Right ventricle myocardium superior (tissue), 1 donor: Measurements from ENCODE around the gene C3. TPM values are rescaled to one million over a fixed set of nuclear protein-coding genes. Genes with fewer than 3 reads are reported as not detected.
"Not testable (repeated sequence)": the region's sequence is repeated elsewhere in the genome, so short reads cannot be mapped to it uniquely, and the experiment has no call there.

Source experiments
- ATAC-seq: fragments of 200-7000 bp; cut with Tn5 transposase; one replicate; pipeline ENCODE4 v1.9.1; 2020; ENCODE audit warnings: mild to moderate bottlenecking; ENCODE audit not compliant: poor library complexity
- DNase-seq: peaks from one replicate; pipeline ENCODE4 v3.0.0-alpha.2; 2020
- intact Hi-C: fragments of 100-400 bp; cut with DNase I; formaldehyde crosslinking; loops from one replicate; pipeline ENCODE4 v1.11.2; 2022
- total RNA-seq: library from RNA; stranded (reverse); fragmentation: NEBNext Ultra II Directional; extraction: Animal tissue kit (Norgen Biotek cat#: 25700); gene quantifications from one replicate; pipeline ENCODE4 v1.2.1, GENCODE V29; 2021
- donor health status: DM: no; HTN: yes; CAD: no; lungs with severe emphysema.

The C3 gene
- total RNA-seq, 1 donor from 2014 or later: 308 TPM

DNA sequence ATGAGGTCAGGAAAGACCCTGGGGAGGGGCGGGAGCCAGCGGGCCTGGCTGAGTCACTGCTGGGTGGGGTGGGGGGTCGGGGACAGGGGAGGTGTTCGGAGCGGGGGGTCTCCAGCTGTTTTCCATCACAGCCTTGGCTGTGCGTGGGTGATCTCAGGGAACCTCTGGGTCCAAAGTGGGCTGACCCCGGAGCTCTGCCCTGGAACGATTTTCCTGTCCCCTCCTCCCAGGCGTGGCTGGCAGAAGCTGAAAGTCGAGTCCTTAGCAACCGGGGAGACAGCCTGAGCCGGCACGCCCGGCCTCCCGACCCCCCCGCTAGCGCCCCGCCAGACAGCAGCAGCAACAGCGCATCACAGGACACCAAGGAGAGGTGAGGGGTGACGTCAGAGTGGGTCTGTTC, 29.6 kb upstream of the C3 start:
- ATAC-seq (peak; percentile 38), DNase-seq (peak; percentile 83)
- intact Hi-C loops: no loop called here

DNA sequence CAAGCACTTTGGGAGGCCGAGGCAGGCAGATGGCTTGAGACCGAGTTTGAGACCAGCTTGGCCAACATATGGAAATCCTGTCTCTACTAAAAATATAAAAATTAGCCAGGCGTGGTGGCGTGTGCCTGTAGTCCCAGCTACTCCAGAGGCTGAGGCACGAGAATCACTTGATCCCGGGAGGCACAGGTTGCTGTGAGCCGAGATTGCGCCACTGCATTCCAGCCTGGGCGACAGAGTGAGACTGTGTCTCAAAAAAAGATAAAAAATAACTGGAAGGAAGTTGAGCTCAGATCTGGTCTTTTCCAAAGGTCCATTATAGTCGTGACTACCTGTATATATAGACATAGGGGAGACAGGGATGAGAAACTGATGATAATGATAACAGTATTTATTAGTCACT, 28.1 kb upstream of the C3 start:
- ATAC-seq, intact Hi-C loops: not testable (repeated sequence)
- peak; percentile 53 for DNase-seq

DNA sequence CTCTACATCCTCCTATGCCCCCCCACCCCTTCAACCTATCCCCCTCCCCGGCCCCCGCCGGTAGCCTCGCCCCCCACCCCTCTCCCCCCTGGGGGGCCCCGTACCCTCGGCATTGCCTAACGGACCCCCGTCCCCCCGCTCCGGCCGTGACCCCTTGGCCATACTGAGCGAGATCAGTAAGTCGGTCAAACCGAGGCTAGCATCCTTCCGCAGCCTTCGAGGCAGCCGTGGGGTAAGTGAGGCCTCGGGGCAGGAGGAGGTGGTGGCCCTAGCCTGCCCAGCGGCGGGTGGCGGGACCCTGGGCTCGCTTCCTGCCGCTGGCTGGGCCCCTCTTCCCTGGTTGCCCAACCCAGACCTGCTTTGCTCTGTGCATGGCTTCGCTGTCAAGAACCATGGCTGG, 25.5 kb upstream of the C3 start:
- DNase-seq (peak; percentile 37), ATAC-seq (no peak)
- intact Hi-C loops: no loop called here

DNA sequence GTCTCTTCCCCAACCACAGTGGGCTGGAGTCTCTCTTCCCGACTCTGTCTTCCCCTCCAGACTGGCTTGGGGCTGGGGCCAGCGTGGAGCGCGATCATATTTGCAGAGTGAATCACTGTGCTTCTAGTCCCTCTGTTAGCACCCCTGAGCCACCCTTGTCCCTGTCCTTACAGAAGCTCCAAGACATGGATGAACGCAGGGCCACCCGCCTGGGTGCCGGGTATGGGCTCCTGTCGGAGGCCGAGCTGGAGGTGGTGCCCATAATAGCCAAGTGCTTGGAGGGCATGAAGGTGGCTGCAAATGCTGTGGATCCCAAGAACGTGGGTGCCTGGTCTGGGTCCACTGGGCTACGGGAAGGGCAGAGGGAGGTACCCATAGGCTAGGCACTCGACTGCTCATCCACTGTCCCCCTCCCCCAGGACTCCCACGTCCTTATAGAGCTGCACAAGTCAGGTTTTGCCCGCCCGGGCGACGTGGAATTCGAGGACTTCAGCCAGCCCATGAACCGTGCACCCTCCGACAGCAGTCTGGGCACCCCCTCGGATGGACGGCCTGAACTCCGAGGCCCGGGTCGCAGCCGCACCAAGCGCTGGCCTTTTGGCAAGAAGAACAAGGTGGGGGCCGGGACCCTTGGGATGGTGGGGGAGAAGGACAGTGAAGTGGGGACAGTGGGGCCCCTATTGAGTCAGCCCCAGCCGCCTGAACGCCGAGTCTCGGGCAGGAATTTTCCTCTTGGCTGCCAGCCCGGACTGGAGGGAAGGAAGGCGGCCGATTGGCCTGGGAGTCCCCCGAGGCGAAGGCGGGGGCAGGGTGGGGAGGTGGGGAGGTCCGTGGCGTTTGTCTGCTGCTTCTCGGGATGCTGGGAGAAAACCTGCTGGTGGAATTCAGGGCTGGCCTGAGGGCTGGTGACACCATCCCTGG, 24.2 kb upstream of the C3 start:
- peak; percentile 87 for ATAC-seq
- peak; percentile 90 for DNase-seq
- intact Hi-C loops: no loop called here

DNA sequence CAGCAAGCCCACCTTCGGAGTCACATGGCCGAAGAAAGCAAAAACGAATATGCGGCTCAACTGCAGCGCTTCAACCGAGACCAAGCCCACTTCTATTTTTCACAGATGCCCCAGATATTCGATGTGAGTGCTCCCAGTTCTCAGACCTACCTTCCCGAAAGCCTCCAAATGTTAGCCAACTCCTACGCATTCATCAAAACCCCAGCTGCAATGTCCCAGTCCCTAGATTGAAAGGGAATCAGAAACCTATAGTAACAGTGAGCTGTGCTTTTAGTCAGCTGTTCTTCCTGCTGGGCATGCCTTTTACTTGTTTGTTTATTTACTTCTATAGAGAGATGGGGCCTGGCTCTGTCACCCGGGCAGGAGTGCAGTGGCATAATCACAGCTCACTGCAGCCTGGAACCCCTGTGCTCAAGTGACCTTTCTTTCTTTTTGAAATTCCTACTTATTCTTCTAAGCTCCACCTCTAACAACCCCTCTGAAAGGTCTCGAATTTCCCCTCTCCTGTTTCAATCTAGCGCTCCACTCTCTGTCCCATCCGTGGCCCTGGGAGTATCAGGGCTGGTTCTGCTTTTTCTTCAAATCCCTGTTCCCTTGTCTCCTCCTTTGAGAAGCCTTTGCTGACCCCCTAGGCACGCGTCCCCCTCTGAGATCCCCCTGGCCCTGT, 23.4 kb upstream of the C3 start:
- ATAC-seq (no peak), DNase-seq (no peak)
- intact Hi-C loops: no loop called here

DNA sequence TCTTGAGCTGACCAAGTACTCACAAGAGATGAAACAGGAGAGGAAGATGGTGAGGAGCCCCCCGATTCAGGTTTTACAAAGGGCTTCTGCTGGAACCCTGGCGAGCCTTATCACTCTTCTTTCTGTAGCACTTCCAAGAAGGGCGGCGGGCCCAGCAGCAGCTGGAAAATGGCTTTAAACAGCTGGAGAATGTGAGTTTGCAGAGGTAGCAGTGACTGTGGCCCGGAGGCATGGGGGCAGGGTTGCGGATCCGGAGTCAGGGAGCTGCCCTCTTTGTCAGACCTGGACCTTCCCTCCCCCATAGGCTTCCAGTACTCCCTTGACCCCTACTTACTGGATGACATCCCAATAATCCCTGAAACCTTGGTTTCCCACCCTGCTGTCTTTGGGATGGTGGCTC, 22.6 kb upstream of the C3 start:
- intact Hi-C loops: no loop called here
- no peak for ATAC-seq
- DNase-seq: no peak

DNA sequence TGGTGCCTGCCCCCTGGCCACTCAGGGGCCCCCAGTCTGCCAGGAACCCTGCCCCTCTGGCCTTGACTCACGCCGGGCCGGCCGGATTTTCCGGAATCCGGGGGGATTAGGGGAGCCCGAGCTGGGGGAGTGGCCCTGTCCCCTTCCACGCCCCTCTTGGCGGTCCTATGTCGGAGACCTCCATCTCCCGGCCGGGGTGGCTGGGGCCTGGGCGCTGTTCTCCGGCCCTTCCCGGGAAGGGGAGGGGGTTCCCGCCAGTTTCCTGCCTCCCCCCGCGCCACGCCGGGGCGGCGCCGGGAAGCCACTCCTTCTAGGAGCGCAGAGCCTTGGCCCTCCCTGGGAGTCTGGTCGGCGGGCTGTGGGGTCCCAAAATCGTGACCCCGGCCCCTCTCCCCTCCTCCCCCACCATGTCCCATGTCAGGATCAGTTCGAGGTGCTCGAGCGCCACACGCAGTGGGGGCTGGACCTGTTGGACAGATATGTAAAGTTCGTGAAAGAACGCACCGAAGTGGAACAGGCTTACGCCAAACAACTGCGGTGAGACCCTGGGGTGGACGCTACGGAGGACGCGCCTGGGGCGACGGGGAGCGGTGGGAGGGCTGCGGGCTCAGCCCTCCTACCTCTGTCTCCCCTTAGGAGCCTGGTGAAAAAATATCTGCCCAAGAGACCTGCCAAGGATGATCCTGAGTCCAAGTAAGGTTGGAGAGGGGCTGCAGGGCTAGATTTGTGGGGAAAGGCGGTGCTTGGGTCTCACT, 20.3 kb upstream of the C3 start:
- no peak for ATAC-seq
- intact Hi-C loops: no loop called here
- DNase-seq: peak; percentile 82

DNA sequence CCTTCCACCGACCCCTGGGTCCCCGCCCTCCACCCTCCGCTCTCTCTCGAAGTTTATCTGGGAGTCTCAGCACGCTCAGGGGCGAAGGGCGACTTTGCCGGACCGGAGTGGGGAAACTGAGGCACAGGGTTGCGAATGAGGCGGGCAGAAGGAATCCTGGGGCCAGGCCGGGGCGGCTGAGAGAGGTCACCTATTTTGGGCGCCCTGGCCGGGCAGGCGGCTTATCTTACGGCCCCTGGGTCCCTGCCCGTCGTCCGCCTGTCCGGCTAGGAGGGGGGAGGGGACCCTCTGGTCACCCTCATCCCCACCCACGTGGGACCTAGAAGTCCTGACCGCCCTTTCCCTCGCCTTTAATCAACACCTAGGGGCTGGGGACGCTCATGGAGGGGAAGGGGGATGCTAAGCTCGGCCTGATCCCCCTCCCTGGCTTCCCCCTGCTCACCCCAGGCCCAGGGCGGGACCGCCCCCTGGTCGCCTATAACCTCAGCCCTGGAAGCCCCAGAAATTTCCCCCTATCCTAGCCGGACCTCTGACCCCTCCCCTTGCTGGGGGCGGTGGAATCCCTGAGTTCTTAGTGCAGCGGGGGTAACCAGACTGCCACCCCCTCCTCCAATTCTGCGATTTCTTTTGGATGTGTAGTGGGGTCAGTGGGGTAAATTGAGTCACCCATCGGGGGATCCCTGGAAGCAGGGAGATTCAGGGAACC, 19.6 kb upstream of the C3 start:
- no peak for ATAC-seq
- no peak for DNase-seq
- intact Hi-C loops: loop anchor here (5.0 kb wide), 1 partner anchor 122 kb away; no protein-coding TSS in a partner anchor

DNA sequence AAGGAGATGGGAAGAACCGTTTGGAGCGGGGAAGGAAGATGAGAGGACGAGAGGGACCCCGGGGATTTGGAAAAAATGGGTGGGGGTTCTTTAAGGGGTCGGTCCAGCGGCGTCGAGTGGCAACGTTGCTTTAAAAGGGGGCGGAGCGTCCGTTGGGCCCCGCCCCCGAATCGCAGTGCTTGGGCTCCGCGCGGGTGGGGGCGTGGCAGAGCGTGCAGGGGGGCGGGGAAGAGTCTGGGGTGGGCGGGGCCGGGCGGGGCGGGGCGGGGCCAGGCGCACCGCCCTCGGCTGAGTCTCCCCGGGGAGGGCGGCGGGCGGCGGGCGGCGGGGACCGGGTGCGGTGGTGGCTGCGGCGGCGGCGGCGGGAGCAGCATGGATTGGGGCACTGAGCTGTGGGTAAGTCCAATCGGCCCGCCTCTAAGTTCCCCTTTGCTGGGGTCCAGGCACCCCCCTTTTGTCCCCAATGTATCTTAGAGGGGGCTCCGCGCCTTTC, 19.0 kb upstream of the C3 start, which contains the start of gene TRIP10:
Gene TRIP10 (plus strand): TSS at position 291 of the 493 bp plus-strand sequence. CDS start 82 bp downstream, at position 373.
- intact Hi-C loops: loop anchor here (5.0 kb wide), 1 partner anchor 123 kb away; no protein-coding TSS in a partner anchor
- ATAC-seq (peak; percentile 40), DNase-seq (peak; percentile 94)

DNA sequence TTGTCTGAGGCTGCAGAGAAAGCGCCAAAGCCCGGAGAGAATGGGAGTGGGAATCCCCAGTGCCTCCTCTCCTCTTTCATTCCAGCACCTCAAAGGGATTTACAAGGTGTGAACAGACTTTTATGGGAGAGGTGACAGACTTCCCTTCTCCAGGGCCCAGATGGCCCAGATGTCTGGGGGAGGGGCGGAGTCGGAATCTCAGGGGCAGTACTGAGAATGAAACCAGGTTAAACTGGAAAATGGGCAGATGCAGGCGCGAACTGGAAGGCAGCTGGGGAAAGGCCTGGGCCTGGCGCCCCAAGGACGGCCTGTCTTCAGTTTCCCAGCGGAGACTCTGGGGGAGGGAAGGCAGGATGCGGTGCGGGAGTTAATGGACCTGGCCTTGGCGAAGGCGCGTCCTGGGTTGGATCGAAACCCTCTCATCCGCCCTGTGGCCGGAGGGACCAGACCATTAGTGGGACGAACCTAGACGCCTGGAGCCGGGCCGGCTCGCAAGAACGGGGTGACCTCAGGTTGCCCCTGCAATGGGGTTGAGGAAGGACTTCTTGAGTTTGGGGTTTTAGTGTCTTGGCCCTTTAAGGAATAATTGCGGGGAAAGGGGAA, 18.4 kb upstream of the C3 start:
- intact Hi-C loops: loop anchor here (5.0 kb wide), 1 partner anchor 123 kb away; no protein-coding TSS in a partner anchor
- ATAC-seq (no peak), DNase-seq (peak; percentile 73)

DNA sequence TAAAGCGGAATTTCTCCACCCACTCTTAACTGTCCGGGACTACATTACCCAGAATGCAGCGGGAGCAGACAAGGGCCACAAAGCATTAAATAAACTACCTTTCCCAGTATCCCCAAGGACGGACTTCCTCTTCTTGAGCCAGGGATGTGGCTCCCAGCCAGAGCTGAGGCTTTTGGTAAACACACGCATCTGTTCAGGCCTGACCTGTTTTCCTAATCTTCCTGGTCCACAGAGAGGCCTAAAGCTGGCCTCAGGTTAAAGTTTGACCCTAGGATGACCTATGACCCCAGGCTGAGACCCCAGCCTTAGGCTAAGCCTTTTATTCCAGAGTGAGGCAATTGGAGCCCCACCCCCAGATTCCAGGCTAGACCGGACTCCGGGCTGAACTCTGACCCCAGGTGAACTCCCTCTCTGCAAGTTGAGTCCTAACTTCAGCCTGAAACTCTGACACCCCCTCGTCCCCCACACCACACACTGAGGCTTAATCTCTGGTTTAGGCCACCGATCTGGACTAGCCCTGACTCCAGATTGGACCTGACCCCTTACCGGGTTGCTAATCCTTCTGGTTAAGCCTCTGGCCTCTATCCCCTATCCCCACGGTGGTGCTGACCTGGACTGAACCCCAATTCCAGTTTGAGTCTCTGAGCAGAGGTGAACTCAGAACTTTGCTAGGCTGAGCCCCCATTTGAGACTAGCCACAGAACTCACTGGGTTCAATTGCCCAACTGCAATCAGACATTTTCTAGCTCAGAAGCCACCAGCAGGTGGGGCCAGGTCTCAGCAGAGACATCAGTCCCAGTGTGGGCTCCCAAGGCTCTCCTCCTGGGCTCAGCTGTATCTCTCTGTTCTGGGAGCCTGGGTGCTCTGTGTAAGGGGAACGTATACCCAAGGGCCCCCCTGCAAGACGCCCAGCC, 17.7 kb upstream of the C3 start:
- intact Hi-C loops: loop anchor here (5.0 kb wide), 1 partner anchor 124 kb away; no protein-coding TSS in a partner anchor
- DNase-seq: peak; percentile 95
- ATAC-seq: peak; percentile 48

DNA sequence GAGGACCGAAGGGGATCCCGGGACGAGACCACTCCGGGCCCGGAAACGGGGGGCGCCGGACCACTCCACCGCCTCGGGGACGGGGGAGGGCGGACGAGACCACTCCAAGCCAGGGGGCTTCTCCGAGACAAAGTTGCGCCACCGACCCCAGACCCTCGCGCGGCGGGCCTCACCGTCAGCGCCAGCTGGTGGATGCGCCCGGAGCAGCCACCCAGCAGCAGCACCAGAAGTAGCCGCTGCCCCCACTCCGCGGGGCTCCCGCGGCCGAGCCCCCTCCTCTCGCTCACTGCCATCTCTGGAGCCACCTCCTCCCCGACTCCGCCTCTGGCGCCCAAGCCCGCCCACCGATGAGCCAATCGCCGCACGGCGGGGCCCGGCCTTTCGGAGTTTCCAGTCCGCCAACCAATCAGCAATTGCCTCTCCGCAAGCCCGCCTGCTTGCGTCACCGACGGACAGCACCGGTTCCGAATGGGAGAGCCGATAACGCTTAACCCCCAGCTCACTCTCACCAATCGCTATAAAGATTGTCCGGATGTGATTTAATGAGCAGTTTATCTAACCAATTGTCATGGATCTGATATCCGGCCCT, 16.9 kb upstream of the C3 start, which contains the start of gene GPR108:
Gene GPR108 (minus strand): TSS at position 297 of the 589 bp plus-strand sequence. CDS start 4 bp downstream, at position 293.
- DNase-seq (peak; percentile 100), ATAC-seq (peak; percentile 84)
- intact Hi-C loops: loop anchor here (5.0 kb wide), 1 partner anchor 125 kb away; no protein-coding TSS in a partner anchor

DNA sequence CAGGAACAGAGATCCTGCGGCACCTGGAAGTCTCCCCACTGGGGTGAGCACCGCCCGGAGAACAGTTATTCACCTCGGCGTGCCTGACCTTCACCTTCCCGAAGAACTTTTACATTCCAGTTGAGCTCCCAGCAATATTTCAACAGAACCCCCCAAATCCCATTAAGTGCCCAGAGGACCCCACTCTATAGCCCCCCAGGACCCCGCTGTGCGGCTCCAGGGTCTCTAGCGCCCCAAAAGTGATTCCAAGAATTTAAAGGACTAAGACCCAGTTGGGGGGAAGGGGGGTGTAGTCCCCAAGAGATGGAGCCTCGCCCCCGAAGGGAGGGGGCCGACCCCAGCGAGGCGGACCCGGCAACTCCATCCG, 16.4 kb upstream of the C3 start:
- peak; percentile 88 for DNase-seq
- ATAC-seq: no peak
- intact Hi-C loops: loop anchor here (5.0 kb wide), 1 partner anchor 125 kb away; no protein-coding TSS in a partner anchor

DNA sequence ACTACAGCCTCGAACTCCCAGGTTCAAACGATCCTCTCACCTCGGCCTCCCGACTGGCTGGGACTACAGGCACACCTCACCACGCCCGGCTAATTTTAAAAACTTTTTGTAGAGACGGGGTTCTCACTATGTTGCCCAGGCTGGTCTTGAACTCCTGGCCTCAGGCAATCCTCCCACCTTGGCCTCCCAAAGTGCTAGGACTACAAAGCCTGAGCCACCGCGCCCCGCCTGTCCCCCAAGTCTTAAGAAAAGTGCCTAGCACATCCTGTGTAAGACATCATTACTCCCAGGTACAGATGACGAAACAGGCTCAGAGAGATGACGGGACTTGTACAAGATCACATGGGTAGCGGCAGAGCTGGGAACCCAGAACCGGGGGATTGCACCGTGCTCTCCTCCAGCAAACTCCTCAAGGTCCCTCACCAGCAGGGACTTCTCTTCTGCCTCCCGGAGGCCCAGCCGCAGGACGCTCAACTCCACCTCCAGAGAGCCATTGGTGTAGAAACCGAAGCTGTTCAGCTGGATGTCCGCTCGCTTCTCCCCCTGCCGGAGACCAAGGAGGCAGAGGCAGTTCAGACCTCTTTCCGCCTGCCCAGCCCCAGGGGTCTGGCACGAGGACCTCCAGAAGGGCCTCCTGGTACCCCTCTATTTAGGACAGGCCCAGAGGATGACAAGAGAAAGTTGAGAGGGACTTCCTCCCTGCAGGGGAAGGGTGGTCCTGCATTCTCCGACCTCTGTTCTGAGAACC, 15.9 kb upstream of the C3 start:
- peak; percentile 85 for DNase-seq
- ATAC-seq: peak; percentile 25
- intact Hi-C loops: loop anchor here (5.0 kb wide), 1 partner anchor 126 kb away; no protein-coding TSS in a partner anchor

DNA sequence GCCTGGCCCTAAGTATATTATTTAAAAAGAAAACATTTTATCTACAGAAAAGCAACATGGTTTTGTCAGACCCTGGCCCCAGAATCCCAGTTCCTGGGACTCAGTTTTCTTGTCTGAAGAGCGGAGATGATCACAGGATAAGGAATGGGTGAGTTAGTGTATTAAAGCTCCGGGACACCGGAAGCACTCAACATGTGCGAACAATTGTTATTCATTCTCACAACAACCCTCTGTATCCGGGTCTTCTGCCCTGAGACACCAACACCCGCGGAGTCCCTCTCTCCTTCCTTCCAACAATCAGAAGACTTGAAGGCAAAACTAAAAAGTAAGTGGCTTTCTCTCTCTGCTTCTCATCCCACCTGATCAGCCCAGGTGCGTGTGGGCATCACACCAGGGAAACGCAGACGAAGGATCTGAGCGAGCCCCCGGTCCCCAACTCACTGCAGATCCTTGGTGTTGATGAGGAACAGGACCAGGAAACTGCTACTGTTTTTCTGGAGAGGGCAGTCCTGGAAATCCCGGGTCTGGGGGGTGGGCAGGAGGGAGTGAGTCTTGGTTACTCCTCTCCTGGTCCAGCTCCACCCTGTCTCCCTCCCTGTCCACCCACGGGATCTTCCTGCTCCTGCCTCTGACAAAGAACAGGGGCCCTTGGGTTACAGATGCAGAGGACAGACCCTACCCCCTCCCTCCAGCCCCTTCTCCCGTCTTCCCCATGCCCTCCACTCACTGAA, 14.9 kb upstream of the C3 start:
- intact Hi-C loops: loop anchor here (5.0 kb wide), 1 partner anchor 127 kb away; no protein-coding TSS in a partner anchor

More for the DNA sequence above, 14.9 kb upstream of the C3 start:
- DNase-seq (no peak), ATAC-seq (no peak)
